Natural killer cell (primary cell): ENCODE results near the gene B3GAT3. TPM values are rescaled to one million over a fixed set of nuclear protein-coding genes. Genes with fewer than 3 reads are reported as not detected.

Experiments
- ATAC-seq, 3 donors: fragments of 150-1000 bp in 2 of 3; fragments of 200-7000 bp in 1 of 3; cut with Tn5 transposase; 1 replicate in 1 of 3; 2 replicates in 2 of 3; pipeline ENCODE4 v1.10.0; 2021; ENCODE audit warnings: mild to moderate bottlenecking in 2 of 3, moderate library complexity in 2 of 3
- DNase-seq, 2 donors: peaks; one replicate each; pipeline versions ENCODE4 v3.0.0 to v3.0.0-alpha.2; 2013 to 2021; ENCODE audit warnings: mixed read lengths in 1 of 2
- H3K27ac ChIP-seq: one replicate; pipeline ENCODE4 v1.5.1; 2013; ENCODE audit warnings: mild to moderate bottlenecking, low read length
- H3K27me3 ChIP-seq: one replicate; pipeline ENCODE4 v1.6.1; 2013; ENCODE audit warnings: low read length; ENCODE audit not compliant: control insufficient read depth, insufficient read depth
- H3K36me3 ChIP-seq: one replicate; pipeline ENCODE4 v1.6.1; 2013; ENCODE audit warnings: low read length; ENCODE audit not compliant: control insufficient read depth, insufficient read depth
- H3K4me1 ChIP-seq: one replicate; pipeline ENCODE4 v1.6.1; 2013; ENCODE audit warnings: low read length; ENCODE audit not compliant: control insufficient read depth, insufficient read depth
- H3K4me3 ChIP-seq: one replicate; pipeline ENCODE4 v1.5.1; 2013; ENCODE audit warnings: low read length
- H3K9me3 ChIP-seq: one replicate; pipeline ENCODE4 v1.6.1; 2013; ENCODE audit warnings: low read length; ENCODE audit not compliant: control insufficient read depth, insufficient read depth
- H3K27ac Mint-ChIP-seq, 2 donors: one replicate each; pipeline ENCODE4 v1.8.0; 2022; ENCODE audit warnings: mild to moderate bottlenecking in 2 of 2, mixed read lengths in 2 of 2, moderate library complexity in 1 of 2
- H3K27me3 Mint-ChIP-seq, 2 donors: one replicate each; pipeline ENCODE4 v1.8.0; 2022; ENCODE audit warnings: low read depth in 2 of 2, mixed read lengths in 2 of 2
- H3K36me3 Mint-ChIP-seq: one replicate; pipeline ENCODE4 v1.8.0; 2022; ENCODE audit warnings: mixed read lengths
- H3K4me1 Mint-ChIP-seq, 2 donors: one replicate each; pipeline ENCODE4 v1.8.0; 2022; ENCODE audit warnings: mixed read lengths in 2 of 2
- H3K4me3 Mint-ChIP-seq: one replicate; pipeline ENCODE4 v1.8.0; 2022; ENCODE audit warnings: mild to moderate bottlenecking, moderate library complexity, mixed read lengths
- H3K9me3 Mint-ChIP-seq, 2 donors: one replicate each; pipeline ENCODE4 v1.8.0; 2022; ENCODE audit warnings: mixed read lengths in 2 of 2
- CTCF ChIP-seq: fragments of 200-600 bp; IDR thresholded peaks from one replicate; pipeline ENCODE4 v1.8.0; 2022; ENCODE audit warnings: antibody characterized with exemption
- WGBS: methylation state at CpG from one replicate; pipeline ENCODE4 v1.1.7; 2013; ENCODE audit warnings: missing lambda C conversion rate; ENCODE audit not compliant: insufficient coverage; 5-methylcytosine and 5-hydroxymethylcytosine counted together
- intact Hi-C: fragments of 100-400 bp; cut with micrococcal nuclease; formaldehyde crosslinking; loops from one replicate; pipeline ENCODE4 v1.14.2; 2022
- total RNA-seq, 4 donors: library from RNA; stranded (reverse); fragments of 120-200 nt in 1 of 4; gene quantifications; one replicate each; pipeline versions ENCODE4 v1.2.3 to v1.2.4, GENCODE V29; 2013 to 2022

B3GAT3 gene
- total RNA-seq, 3 donors from 2014 or later (not counting 1 experiment from before 2014, with no cell fraction given) = 64.9 to 80.3 (median 77.9) TPM

DNA sequence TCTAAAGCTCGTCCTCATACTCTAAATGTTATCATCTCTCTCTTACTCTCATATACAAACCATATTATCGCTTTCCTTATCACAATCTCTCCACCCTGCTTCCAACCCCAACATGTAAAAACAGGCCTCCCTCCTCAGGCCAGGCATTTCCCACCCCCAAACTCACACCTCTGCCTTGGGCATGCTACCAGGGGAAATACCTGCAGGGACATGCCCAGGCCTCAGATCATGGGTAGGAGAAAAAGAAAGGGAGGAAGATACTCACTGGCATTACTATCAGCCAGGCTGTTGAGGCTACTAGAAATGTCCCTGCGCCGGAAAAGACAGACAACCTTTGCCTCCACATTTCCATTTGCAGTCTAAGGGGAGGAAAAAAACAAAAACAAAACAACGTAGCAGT is 21.9 kb downstream of the B3GAT3 start:
- WGBS = 34% methylated on average over 5 of the region's 5 CpGs
- H3K4me1 Mint-ChIP-seq = peaks cover 48 to 65% of the 10 kb centered on the region in 2 donors
- intact Hi-C loops = loop anchor here (1.0 kb wide), 2 partner anchors 9 to 46 kb away; partner anchors contain the start of genes GANAB and TUT1
- Histone ChIP-seq H3K36me3 (peaks cover 39% of the 10 kb centered on the region), H3K4me3 (peak overlapping the region; percentile 79), H3K9me3 (no peaks in the 10 kb centered on the region), H3K27me3 (no peaks in the 10 kb centered on the region), H3K4me1 (peaks cover 43% of the 10 kb centered on the region), H3K27ac (peak overlapping the region; percentile 83)
- peaks cover under 1% of the 10 kb centered on the region for H3K36me3 Mint-ChIP-seq
- no peaks in the 10 kb centered on the region for H3K27me3 Mint-ChIP-seq
- no peak for TF ChIP-seq CTCF
- no peaks in the 10 kb centered on the region for H3K9me3 Mint-ChIP-seq
- DNase-seq = peak; percentile 15 to 61
- H3K27ac Mint-ChIP-seq = peak overlapping the region; percentile 93 to 96
- peak overlapping the region; percentile 97 for H3K4me3 Mint-ChIP-seq
- ATAC-seq = no peak

- ATAC-seq (peak; percentile 75 to 87 (median 79)), DNase-seq (peak; percentile 90 to 98)
- Mint-ChIP-seq H3K4me3 (peak overlapping the region; percentile 97), H3K9me3 (no peaks in the 10 kb centered on the region), H3K36me3 (peaks cover 7% of the 10 kb centered on the region), H3K4me1 (peaks cover 53 to 65% of the 10 kb centered on the region in 2 donors), H3K27ac (peak overlapping the region; percentile 93 to 96), H3K27me3 (no peaks in the 10 kb centered on the region)
- Histone ChIP-seq H3K4me3 (peak overlapping the region; percentile 79), H3K9me3 (no peaks in the 10 kb centered on the region), H3K4me1 (peaks cover 43% of the 10 kb centered on the region), H3K27ac (peak overlapping the region; percentile 83), H3K27me3 (no peaks in the 10 kb centered on the region), H3K36me3 (peaks cover 46% of the 10 kb centered on the region)
- intact Hi-C loops = loop anchor here (1.0 kb wide), 2 partner anchors 8 to 47 kb away; partner anchors contain the start of genes GANAB and TUT1
- 60% methylated on average over 4 of the region's 7 CpGs for WGBS
- no peak for TF ChIP-seq CTCF
These were observed 22.6 kb downstream of the B3GAT3 start for GRCh38 chr11:62599069-62599696.

- DNase-seq (no peak), ATAC-seq (no peak)
- Mint-ChIP-seq H3K9me3 (no peaks in the 10 kb centered on the region), H3K4me1 (peaks cover 59 to 72% of the 10 kb centered on the region in 2 donors), H3K27me3 (no peaks in the 10 kb centered on the region), H3K36me3 (peaks cover 7% of the 10 kb centered on the region), H3K27ac (no peak overlapping the region), H3K4me3 (no peak overlapping the region)
- intact Hi-C loops = no loop called here
- peaks cover 50% of the 10 kb centered on the region for H3K36me3 ChIP-seq
- WGBS = 95% methylated on average over 8 of the region's 8 CpGs
- H3K4me3 ChIP-seq = no peak overlapping the region
- H3K9me3 ChIP-seq = no peaks in the 10 kb centered on the region
- H3K27ac ChIP-seq = no peak overlapping the region
- TF ChIP-seq CTCF = no peak
- H3K27me3 ChIP-seq = no peaks in the 10 kb centered on the region
- H3K4me1 ChIP-seq = peaks cover 52% of the 10 kb centered on the region
These were observed 26.7 kb downstream of the B3GAT3 start for GRCh38 chr11:62595124-62595523.
